Tibial artery (tissue), 4 donors: ENCODE results near the gene YDJC.
"Not testable (repeated sequence)": the region's sequence is repeated elsewhere in the genome, so short reads cannot be mapped to it uniquely, and the experiment has no call there.

Experiments used
- DNase-seq, 2 donors: peaks; one replicate each; pipeline ENCODE4 v3.0.0-alpha.2; 2019
- H3K27ac ChIP-seq, 2 donors: fragments of 200-600 bp; sonication (generic) in 1 of 2; 1 replicate in 1 of 2; 2 replicates in 1 of 2; pipeline ENCODE4 v1.5.1; 2018 to 2019; ENCODE audit warnings: mild to moderate bottlenecking in 1 of 2
- H3K27me3 ChIP-seq, 2 donors: fragments of 200-600 bp; sonication (generic) in 1 of 2; one replicate each; pipeline versions ENCODE4 v1.5.1 to v1.6.0; 2016 to 2019
- H3K36me3 ChIP-seq, 3 donors: fragments of 200-600 bp; sonication (generic) in 2 of 3; one replicate each; pipeline ENCODE4 v1.5.1; 2016 to 2019; ENCODE audit warnings: mild to moderate bottlenecking in 2 of 3
- H3K4me1 ChIP-seq, 4 donors: fragments of 200-600 bp; sonication (generic) in 2 of 4; 1 replicate in 3 of 4; 2 replicates in 1 of 4; pipeline ENCODE4 v1.5.1; 2016 to 2019
- H3K4me3 ChIP-seq, 2 donors: fragments of 200-600 bp; sonication (generic) in 1 of 2; 1 replicate in 1 of 2; 2 replicates in 1 of 2; pipeline ENCODE4 v1.5.1; 2018 to 2019; ENCODE audit warnings: mild to moderate bottlenecking in 2 of 2
- H3K9me3 ChIP-seq, 3 donors: fragments of 200-600 bp; sonication (generic) in 1 of 3; one replicate each; pipeline ENCODE4 v1.5.1; 2016 to 2019
- CTCF ChIP-seq, 2 experiments: fragments of 200-600 bp in 1 of 2; fragments of 450-650 bp in 1 of 2; IDR thresholded peaks; one replicate each; pipeline ENCODE4 v1.5.1; 2017 to 2019; ENCODE audit warnings: antibody characterized with exemption in 2 of 2, mild to moderate bottlenecking in 1 of 2, moderate library complexity in 1 of 2
- intact Hi-C: fragments of 100-400 bp; cut with DNase I; formaldehyde crosslinking; loops from one replicate; pipeline ENCODE4 v1.15.0; 2023; ENCODE audit warnings: low total_unique reads

YDJC gene

GRCh38 chr22:21622011-21622918 is 7.6 kb downstream of the YDJC start:
- intact Hi-C loops = no loop called here
- no peak for TF ChIP-seq CTCF (IDR thresholded peaks at IDR 0.05)
- no peaks in the 10 kb centered on the region for H3K9me3 ChIP-seq
- no peaks in the 10 kb centered on the region for H3K27me3 ChIP-seq
- H3K27ac ChIP-seq = no peak overlapping the region
- DNase-seq = peak in 1 of 2 donors; percentile 52
- H3K4me1 ChIP-seq = peaks cover 0 to 34% (median 25%) of the 10 kb centered on the region in 4 donors
- H3K36me3 ChIP-seq = peaks cover 0 to 22% (median 0%) of the 10 kb centered on the region in 3 donors
- H3K4me3 ChIP-seq = no peak overlapping the region

GRCh38 chr22:21621025-21621424 is 8.8 kb downstream of the YDJC start:
- DNase-seq = no peak
- H3K4me1 ChIP-seq = peaks cover 0 to 34% (median 25%) of the 10 kb centered on the region in 4 donors
- H3K9me3 ChIP-seq = no peaks in the 10 kb centered on the region
- H3K4me3 ChIP-seq = no peak overlapping the region
- H3K27me3 ChIP-seq = no peaks in the 10 kb centered on the region
- no peak for TF ChIP-seq CTCF (IDR thresholded peaks at IDR 0.05)
- intact Hi-C loops = no loop called here
- peaks cover 0 to 26% (median 0%) of the 10 kb centered on the region in 3 donors for H3K36me3 ChIP-seq
- no peak overlapping the region for H3K27ac ChIP-seq

- intact Hi-C loops = not testable (repeated sequence)
Measured at GRCh38 chr22:21617337-21617736, 12.5 kb downstream of the YDJC start.

DNA sequence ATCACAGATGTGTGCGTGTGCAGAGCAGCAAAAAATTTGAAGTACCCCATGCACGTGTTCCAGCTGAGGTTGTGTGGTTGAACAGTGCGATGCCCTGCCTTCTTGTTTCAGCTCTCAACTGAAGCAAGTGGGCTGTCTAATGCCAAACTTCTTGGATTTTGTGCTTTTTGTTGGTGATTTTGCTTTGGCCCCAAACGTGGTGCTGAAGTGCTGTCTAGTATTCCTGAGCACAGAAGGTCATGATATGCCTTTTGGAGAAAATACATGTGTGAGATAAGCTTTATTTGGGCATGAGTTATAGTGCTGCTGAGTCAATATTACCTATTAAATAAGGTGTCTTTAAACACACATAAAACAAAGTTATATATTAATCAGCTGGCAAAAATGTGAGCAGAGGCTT is 14.1 kb downstream of the YDJC start:
- no peak for DNase-seq
- peaks cover 7 to 59% (median 28%) of the 10 kb centered on the region in 3 donors for H3K36me3 ChIP-seq
- intact Hi-C loops = no loop called here
- TF ChIP-seq CTCF (IDR thresholded peaks at IDR 0.05) = no peak
- no peaks in the 10 kb centered on the region for H3K9me3 ChIP-seq
- no peak overlapping the region for H3K4me3 ChIP-seq
- no peak overlapping the region for H3K27ac ChIP-seq
- no peaks in the 10 kb centered on the region for H3K27me3 ChIP-seq
- no peaks in the 10 kb centered on the region for H3K4me1 ChIP-seq

More at GRCh38 chr22:21617337-21617736, 12.5 kb downstream of the YDJC start:
- H3K27ac ChIP-seq, H3K27me3 ChIP-seq, H3K4me1 ChIP-seq, DNase-seq, H3K9me3 ChIP-seq, H3K4me3 ChIP-seq: not testable (repeated sequence)
- H3K36me3 ChIP-seq = peaks cover 0 to 52% (median 12%) of the 10 kb centered on the region in 3 donors

GRCh38 chr22:21613553-21614233 is 16.1 kb downstream of the YDJC start:
- no peak for TF ChIP-seq CTCF (IDR thresholded peaks at IDR 0.05)
- no peaks in the 10 kb centered on the region for H3K9me3 ChIP-seq
- H3K4me1 ChIP-seq = no peaks in the 10 kb centered on the region
- intact Hi-C loops = no loop called here
- H3K27me3 ChIP-seq = no peaks in the 10 kb centered on the region
- no peak for DNase-seq
- no peak overlapping the region for H3K4me3 ChIP-seq
- no peak overlapping the region for H3K27ac ChIP-seq
- peaks cover 7 to 58% (median 30%) of the 10 kb centered on the region in 3 donors for H3K36me3 ChIP-seq

DNA sequence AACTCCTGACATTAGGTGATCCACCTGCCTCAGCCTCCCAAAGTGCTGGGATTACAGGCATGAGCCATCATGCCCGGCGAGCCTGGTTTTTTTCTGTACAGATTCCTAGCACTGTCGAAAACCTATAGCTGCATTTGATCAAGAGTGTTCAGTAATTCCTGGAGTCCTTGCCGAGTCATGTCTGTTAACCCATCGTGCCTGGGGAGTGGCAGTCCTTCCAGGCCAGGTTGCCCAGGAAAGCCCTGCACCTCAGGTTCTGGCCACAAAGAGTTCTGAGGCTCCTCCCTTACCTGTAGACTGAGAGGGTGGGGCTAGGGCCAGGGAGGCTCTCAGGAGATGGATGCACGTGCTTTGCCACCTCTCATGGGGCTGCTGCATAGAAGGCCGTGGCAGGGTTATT is 17.0 kb downstream of the YDJC start:
- TF ChIP-seq CTCF (IDR thresholded peaks at IDR 0.05) = no peak
- intact Hi-C loops = no loop called here
- Histone ChIP-seq H3K4me3 (no peak overlapping the region), H3K9me3 (no peaks in the 10 kb centered on the region), H3K4me1 (no peaks in the 10 kb centered on the region), H3K36me3 (peaks cover 7 to 56% (median 30%) of the 10 kb centered on the region in 3 donors), H3K27me3 (no peaks in the 10 kb centered on the region), H3K27ac (no peak overlapping the region)
- no peak for DNase-seq
